GM19395 (cell line): ENCODE measurements around the gene PLEKHM3.
"Not testable (repeated sequence)": the region's sequence is repeated elsewhere in the genome, so short reads cannot be mapped to it uniquely, and the experiment has no call there.

Experiments
- ATAC-seq: cut with Tn5 transposase; IDR thresholded peaks from one replicate; pipeline ENCODE4 v1.9.1; 2021; ENCODE audit warnings: mild to moderate bottlenecking, moderate library complexity; ENCODE audit not compliant: unreplicated experiment

Gene PLEKHM3

DNA sequence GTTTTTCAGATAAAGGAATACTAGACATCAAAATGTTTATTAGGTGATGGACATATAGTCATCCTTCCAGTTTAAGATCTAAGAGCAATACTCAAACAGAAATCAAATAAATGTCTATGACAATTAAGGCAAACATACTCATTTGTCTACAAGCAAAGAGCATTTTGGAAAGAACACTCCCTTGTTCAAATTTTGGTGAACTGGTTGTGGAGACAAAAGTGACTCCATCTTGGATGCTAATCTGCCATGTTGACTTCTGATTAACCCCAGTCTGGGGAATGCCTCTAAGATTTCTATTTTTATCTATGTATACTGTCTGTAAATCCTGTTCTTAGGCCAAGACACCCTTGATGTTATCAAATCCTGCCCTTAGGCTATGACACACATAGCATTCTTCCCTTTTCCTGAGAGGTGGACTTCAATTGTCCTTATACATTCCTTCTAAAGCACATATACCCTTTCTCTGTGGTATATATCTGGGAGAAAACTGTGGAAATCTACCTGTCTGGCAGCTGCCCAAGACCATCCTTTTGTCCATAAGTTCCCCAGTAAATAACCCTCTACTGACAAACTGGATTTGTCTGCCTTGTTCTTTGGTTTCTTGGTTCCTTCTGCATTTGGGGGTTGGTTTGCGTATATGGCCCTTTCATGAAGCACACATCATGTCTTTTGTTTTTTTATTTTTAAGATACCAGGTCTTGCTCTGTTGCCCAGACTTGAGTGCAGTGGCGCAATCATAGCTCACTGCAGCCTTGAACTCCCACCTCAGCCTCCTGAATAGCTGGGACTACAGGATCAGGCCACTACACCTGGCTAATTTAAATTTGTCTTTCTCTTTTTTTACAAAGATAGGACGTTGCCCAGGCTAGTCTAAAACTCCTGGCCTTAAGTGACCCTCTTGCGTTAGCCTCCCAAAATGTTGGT is 12.5 kb upstream of the PLEKHM3 start:
- ATAC-seq = no peak

DNA sequence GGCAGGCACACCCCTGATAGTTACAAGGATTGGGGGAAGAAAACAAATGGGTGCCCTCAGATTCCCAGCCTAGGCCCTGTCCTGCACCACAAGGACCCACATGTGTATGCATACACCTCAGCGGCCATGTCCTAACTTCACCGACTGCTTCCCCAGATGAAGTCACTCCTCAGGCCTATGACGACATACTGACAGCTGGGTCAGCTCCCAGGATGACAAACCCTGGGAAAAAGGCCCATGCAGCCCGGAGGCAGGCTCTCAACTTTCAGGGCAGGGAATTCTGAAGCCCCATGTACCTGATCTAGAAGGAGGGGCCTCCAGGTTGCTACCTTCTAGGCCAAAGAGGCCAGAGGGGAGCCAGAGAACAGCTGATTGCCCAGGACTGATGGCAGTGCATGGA is 11.0 kb upstream of the PLEKHM3 start:
- no peak for ATAC-seq

DNA sequence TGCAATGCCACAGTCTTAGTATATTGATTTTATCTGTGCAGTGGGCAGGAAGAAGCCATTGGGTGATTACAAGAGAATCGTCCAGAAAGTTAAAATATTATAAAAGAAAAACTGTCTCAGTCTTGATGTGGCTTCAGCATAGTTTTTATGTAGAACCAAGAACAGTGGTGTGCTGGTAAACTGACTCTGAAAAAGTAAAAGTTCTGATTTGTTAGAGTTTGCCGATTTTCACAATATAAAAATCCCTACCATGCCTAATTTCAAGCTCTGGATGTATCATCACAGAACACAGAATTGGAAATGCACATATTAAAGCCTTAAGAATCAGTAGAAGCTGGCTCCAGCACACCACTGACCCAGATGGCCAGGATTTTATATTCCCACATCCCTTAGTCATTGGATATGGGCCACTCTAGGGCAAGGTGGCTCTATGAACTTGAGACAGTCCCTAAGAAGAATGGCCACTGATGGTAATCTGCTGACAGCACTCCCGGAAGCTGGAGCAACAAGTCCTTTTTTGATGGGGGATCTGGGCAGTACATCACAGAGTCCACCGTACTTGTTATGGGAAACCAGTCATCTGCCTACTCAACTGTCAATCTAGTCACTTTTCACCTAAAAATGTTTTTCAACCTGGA is 9.3 kb upstream of the PLEKHM3 start:
- ATAC-seq = no peak

DNA sequence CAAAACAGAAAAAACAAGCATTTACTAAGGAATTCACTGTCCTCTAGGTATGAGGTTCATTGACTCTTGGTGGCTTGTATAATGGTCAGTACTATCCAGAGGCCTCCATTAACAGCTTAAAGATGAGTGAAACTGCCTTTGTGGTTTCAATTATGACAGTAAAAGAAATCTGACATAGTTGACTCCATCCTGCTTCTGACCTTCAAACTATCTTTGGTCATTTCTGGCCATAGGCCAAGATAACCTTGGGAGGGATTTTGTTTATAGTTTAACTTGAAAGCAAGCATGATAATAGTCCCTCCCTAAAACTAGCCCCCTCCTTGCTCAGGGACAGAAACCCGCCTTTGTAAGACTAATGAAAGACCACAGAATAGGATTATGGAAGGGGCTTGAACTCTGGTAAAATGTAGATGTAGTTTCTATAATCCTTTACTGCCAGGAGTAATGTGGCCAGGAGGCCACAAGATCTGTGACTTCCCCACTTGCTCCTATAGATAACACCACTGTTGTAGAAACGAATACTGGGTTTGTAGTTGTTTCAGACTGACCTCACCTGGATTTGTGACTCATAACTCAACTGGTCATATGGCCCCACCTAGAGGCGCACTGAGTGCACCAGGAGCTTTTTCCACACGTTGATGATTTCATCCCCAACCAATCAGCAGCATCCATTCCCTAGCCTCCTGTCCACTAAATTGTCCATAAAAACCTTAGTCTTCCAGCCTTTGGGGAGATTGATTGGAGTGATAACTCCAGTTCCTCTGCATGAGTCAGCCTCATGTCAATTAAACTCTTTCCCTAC is 8.6 kb upstream of the PLEKHM3 start:
- ATAC-seq = peak; percentile 96

DNA sequence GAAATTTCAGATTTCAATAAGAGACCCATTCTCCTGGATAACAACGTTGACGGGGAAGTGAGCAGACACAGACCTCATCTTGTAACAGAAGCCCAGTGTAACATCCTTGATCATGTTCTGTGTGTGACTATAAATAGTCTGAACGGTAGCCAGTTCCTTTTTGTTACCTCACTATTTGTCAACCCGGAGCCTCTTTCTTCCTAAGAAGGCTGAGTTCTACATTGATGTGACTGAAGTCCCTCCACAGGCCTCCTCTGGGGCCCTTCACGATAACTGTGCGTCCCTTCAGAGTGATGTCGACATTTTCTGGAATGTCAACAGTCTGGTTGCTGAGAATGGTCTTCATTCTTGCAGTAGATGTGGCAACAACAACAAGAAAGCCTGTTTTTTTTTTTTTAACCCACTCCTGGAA is 6.3 kb upstream of the PLEKHM3 start:
- ATAC-seq = no peak

DNA sequence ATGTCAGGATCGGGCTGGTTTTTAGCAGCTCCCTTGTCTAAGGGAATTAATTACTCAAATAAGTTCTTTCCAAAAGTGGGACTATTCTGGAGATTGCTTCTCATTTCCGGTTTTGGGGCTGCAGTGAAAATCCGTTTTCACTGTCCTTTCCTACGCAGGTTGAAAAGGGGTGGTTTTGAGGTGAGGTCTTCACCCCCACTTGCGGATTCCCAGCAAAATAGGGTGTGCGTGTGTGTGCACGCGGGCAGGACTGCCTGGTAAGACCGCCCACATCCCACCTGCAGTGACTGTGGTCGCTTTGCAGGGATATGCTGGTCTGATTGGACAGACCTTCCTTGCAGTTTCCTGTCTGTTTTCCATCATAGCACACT is 472 bp upstream of the PLEKHM3 start:
- ATAC-seq = peak; percentile 32

DNA sequence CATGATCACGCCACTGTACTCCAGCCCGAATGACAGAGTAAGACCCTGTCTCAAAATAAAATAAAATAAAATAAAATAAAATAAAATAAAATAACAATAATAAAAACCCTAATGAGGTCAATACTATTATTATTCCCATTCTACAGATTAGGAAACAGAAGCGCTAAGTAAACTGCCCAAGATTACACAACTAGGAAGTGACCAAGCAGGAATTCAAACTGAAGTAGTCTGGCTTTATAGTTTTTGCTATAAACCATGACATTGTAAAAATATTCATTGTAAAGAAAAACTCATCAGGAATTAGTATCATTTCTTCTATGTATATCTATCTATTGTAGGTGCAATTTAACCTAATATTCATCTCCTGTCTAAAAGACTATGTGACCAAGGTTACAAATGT is 1.2 kb downstream of the PLEKHM3 start:
- no peak for ATAC-seq

DNA sequence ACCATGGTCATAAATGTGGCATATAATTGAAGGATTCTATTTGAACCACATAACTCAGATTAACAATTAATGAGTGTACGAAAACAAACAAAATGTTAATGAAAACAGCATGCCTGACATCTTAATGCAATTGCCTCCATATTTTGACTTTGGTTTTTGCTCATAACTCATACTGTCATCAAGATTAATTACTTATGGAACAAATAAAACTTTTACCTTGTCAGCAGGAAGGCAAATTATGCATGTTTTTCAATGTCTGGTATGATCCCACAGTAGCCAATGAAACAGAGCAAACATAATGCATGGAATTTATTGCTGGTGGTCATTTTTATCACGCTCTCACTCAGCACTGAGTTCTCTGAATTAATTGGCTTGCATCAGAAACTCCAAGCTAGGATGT is 5.1 kb downstream of the PLEKHM3 start:
- ATAC-seq = no peak

DNA sequence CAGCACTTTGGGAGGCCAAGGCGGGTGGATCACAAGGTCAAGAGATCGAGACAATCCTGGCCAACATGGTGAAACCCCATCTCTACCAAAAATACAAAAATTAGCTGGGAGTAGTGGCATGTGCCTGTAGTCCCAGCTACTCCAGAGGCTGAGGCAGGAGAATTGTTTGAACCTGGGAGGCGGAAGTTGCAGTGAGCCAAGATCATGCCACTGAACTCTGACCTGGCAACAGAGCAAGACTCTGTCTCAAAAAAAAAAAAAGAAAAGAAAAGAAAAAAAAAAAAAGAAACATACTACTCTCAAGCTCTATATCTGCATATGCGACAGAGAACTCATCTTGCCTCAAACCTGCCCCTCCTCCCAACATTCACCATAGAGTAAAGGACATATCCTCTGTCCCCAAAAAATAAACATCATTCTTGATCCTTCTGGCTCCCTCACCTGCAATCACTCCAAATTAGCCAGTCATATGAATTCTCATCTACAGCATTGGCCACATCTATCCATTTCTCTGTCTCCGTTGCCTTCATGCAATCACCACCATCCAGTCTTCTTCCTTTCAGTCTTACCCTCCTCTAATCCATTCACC is 7.1 kb downstream of the PLEKHM3 start:
- ATAC-seq = not testable (repeated sequence)

DNA sequence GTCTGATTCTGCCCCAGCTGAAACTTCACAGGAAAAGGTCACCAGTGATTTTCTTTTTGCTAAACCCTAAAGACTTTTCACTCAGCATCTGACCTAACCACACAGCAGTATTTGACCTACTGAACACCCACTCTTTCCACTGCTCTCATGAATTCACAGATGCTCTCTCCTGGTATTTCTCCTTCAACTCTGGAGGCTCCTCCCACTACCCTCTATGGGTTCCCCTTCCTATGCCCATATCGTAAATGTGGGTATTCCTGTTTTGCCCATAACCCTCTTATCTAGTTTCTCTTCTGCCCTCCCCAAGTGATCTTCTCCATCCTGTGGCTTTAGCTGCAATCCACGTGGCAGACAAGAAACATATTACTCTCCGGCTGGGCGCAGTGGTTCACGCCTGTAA is 7.6 kb downstream of the PLEKHM3 start:
- ATAC-seq = no peak

DNA sequence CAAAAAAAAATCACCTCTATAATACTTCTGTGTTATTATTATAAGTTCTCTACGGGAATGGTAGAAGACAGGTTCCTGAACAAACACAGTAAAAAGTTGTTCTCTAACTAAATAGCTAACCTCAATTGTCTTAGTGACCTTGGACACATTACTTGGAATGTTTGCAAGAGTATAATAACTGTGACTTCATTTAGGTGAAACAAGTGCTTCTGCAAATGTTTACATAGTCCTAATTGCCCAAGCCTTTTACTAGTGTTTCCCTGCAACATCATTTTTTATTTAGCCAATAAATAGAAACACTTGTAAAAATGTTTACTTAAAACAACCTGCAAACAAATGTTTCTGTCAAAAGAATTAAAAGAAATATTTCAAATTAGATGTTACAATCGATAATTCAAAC is 9.9 kb downstream of the PLEKHM3 start:
- no peak for ATAC-seq

DNA sequence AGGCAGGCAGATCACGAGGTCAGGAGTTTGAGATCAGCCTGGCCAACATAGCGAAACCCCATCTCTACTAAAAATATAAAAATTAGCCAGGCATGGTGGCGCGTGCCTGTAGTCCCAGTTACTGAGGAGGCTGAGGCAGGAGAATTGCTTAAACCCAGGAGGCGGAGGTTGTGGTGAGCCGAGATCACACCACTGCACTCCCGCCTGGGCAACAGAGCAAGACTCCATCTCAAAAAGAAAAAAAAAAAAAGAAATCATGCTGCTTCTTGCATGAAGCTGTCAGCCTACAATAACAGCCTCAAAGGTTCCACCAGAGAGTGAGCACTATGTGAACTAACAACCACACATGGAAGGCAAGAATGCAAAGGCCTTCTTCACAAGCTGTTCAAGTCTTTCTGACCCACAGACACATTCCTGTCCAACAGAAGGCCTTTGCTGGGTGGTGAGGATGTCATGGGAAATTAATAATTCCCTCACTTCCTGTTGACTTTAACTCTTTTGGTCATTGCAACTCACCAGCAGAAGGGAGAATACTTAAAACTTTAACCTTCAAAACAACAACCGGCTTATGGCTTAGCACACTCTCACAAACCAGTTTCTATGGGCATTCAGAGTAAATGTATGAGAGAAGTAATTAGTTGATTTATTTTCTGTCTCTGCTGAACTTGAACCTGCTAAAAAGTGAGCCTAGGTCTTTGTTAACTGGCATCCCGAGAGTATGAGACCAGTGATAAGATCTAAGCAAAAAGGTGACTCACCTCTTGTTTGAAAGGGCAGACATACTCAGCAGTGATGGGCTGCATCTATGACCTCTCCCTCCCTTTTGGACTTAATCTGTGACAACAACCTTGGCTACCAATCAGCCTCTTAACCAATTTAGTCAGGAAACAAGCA is 11.8 kb downstream of the PLEKHM3 start:
- ATAC-seq = no peak

DNA sequence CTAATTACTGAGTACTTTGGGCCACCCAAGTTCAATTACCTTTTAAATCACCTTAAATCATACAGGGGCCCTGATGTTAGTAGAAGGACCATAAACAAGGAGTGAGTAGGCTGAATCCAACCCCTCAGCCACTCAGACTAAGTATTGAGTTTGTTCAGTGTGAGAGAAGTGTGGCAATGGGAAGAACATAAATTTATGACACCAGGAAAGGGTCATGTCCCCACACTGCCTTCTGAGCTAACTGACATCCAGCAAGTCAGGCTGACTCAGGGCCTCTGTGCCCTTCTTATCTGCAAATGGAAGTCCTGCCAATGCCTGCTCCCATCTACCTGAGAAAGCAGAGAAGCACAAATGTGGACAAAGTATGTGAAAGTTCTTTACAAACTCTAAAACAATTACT is 12.9 kb downstream of the PLEKHM3 start:
- ATAC-seq = no peak

DNA sequence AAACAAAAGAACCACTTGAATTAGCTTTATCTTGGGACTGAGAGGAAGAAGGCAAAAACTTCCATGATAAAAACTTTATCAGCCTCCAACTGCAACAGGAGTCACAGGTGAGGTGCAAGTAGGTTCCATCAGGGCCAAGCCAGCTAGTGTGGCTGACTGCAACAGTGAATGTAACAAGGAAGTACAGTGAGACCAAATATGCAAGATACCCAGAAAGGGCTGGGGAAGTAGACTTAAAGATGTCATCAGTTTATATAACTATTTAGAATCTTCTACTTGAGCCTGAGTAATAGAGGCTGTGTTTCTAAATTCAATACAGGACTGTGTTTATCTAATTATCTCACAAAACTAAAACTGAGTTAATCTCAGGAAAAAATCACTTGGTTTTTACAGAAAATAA is 14.8 kb downstream of the PLEKHM3 start:
- ATAC-seq = no peak

DNA sequence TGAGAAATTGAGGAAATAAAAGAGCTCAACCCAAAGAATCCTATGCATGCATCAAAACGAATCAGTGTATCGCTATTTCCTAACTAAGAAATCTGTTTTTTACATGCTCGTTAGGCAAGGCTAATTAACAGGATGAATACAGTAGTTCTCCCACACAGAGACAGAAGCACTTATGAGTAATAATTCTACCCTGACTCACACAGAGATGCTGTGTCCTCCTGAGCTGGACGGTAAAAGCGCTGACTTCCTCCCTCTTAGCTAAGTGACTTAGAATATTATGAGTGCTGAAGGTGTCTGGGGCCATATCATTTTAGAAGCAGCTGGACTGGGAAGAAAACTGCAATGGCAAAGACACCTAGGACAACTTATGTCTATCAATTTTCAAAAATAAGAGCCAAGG is 18.5 kb downstream of the PLEKHM3 start:
- ATAC-seq = no peak

DNA sequence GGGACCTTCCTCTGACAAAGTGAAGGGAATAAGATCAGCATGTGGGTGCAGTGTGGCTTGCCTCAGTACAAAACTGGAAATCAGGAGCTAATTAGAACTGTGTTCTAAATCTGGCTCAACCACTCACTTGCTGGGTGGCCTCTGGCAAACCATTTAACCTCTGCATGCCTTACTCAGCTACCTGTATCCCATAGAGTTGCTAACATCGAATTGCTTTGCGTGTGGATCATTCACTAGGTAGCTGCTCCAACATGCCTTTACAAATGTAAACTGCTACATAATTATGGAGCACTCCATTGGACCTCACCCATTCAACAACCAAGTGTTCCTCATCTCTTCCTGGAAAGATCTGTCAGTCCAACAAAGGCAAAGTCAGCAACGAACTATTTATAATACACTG is 19.0 kb downstream of the PLEKHM3 start:
- no peak for ATAC-seq

DNA sequence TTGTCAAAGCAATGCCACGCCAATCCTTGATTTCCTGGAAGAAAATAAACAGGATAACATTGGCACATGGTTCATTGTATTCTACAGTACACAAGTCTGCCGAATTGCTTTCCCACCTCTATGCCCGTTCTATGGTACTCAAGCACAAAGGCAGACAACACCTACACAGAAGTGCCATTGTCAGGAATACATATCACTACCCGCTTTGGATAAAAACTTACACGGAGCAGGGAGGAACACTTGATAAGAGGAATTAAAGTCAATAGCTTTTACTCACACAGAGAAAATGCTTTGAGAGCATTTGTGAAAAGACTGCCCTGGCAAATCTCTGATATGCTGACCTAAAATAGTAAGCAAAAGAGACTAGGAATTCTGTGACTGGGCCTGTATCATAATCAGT is 23.4 kb downstream of the PLEKHM3 start:
- no peak for ATAC-seq

DNA sequence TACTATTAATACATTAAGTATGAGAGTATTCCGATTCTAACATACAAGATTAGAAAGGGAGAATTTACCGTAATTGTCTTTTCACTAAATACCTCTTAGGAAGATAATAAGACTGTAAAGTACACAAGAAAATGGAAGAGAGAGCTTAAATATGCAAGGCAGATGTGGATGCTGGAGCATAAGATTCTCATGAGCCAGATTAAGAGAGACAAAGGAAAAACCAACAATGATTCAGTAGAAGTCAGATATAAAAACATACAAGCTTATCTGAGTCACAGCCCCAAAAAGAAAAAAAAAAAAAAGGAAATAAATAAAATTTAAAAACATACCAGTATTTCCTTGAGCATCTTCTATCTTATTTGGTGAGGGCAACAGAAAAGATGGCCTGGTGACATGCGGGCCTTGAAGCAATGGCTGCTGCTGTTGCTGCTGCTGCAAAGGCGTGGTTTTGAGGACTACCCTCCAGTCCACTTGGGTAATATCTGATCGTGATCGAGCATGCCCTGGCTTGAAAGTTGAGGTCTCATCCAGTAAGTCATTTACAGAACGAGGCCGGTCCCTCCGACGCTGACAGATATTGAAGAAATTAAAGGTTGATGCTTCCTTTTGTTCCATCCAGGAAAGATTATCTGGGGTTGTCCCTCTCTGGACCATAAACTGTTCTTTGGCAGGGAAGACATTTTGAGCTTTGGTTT is 24.5 kb downstream of the PLEKHM3 start:
- no peak for ATAC-seq

DNA sequence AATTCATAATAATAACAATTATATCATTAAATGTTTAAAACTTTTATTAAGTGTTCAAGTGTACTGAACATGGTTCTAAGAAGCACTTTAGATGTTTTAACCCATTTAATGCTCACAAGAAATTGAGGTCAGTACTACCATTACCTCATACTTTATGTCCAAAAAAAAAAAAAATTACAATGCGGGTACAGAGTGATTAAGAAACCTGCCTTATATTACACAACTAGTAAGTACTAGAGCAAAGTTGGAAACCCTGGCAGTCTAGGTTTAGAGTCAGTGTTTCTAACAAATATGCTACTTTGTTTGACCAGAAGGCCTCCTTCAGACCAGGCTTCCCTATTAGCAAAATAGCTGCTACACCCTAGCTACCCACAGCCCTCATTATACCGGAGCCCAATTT is 28.5 kb downstream of the PLEKHM3 start:
- no peak for ATAC-seq

DNA sequence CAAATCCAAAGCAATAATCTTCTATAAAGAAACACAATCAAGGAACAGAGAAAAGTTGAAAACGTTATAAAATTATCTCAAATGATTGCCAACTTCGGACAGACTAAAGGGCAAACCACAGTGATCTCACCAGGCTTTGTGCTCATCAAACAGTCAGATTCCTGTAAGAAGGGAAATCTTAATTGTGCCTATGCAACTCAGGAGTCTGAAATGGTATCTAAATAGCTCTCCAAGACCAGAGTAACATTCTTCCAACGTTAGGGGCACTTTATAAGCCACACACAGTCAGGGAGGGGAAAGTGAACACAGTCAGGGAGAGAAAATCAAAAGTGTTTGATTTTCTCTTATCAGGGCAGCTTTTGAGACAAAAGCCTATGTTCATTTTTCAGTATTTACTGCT is 29.4 kb downstream of the PLEKHM3 start:
- ATAC-seq = no peak
